Heart right ventricle (tissue), 16 donors: ENCODE results near the gene LYRM9. TPM values are rescaled to one million over a fixed set of nuclear protein-coding genes. Genes with fewer than 3 reads are reported as not detected.
"Not testable (repeated sequence)": the region's sequence is repeated elsewhere in the genome, so short reads cannot be mapped to it uniquely, and the experiment has no call there.

Experiments used
- ATAC-seq, 8 donors: fragments of 200-7000 bp; cut with Tn5 transposase; one replicate each; pipeline ENCODE4 v1.9.1; 2020; ENCODE audit warnings: mild to moderate bottlenecking in 8 of 8, moderate library complexity in 8 of 8, moderate number of reproducible peaks in 1 of 8
- DNase-seq, 2 donors: peaks; one replicate each; pipeline ENCODE4 v3.0.0-alpha.2; 2020
- H3K27ac ChIP-seq, 10 donors: fragments of 200-600 bp; sonication (generic) in 2 of 10; one replicate each; pipeline versions ENCODE4 v1.5.0 to v1.8.0; 2020 to 2022; ENCODE audit warnings: mild to moderate bottlenecking in 3 of 10
- H3K27me3 ChIP-seq, 7 donors: fragments of 200-600 bp; one replicate each; pipeline ENCODE4 v1.8.0; 2021 to 2022; ENCODE audit warnings: mild to moderate bottlenecking in 2 of 7
- H3K36me3 ChIP-seq, 9 donors: fragments of 200-600 bp; sonication (generic) in 1 of 9; one replicate each; pipeline versions ENCODE4 v1.5.0 to v1.8.0; 2020 to 2022; ENCODE audit warnings: mild to moderate bottlenecking in 2 of 9
- H3K4me1 ChIP-seq, 9 donors: fragments of 200-600 bp; sonication (generic) in 1 of 9; one replicate each; pipeline versions ENCODE4 v1.5.0 to v1.8.0; 2020 to 2022; ENCODE audit warnings: mild to moderate bottlenecking in 4 of 9
- H3K4me3 ChIP-seq, 10 donors: fragments of 200-600 bp; sonication (generic) in 2 of 10; one replicate each; pipeline versions ENCODE4 v1.5.0 to v1.8.0; 2020 to 2022; ENCODE audit warnings: mild to moderate bottlenecking in 7 of 10, moderate library complexity in 2 of 10
- H3K9me3 ChIP-seq, 11 donors: fragments of 200-600 bp in 10 of 11; sonication (generic) in 2 of 11; one replicate each; pipeline versions ENCODE4 v1.5.0 to v1.8.0; 2013 to 2022; ENCODE audit warnings: mild to moderate bottlenecking in 2 of 11, control low read depth in 1 of 11, moderate library complexity in 1 of 11
- CTCF ChIP-seq, 9 donors: fragments of 200-600 bp; sonication (generic) in 2 of 9; IDR thresholded peaks; one replicate each; pipeline versions ENCODE4 v1.5.0 to v1.8.0; 2021 to 2022; ENCODE audit warnings: antibody characterized with exemption in 9 of 9, mild to moderate bottlenecking in 5 of 9, moderate library complexity in 1 of 9
- WGBS, 2 donors: extraction: QIAGEN DNeasy Blood & Tissue Kit; methylation state at CpG; one replicate each; pipeline ENCODE4 v1.1.7; 2013; ENCODE audit warnings: inconsistent platforms in 1 of 2; 5-methylcytosine and 5-hydroxymethylcytosine counted together
- intact Hi-C, 10 donors: fragments of 100-400 bp; cut with DNase I; formaldehyde crosslinking; loops; one replicate each; pipeline versions ENCODE4 v1.11.1 to v1.14.2; 2022
- polyA plus RNA-seq, 2 donors: library from polyadenylated mRNA; stranded (reverse); fragments of 200-250 nt; gene quantifications; one replicate each; pipeline ENCODE4 v1.2.3, GENCODE V29; 2013
- total RNA-seq, 10 donors: library from RNA; stranded (reverse); fragmentation: NEBNext Ultra II Directional in 3 of 10; extraction: Animal tissue kit (Norgen Biotek cat#: 25700) in 3 of 10; gene quantifications; one replicate each; pipeline versions ENCODE4 v1.2.1 to v1.2.4, GENCODE V29; 2021 to 2023
- donor health status: Arrhythmogenic right ventricular cardiomyopathy.
- donor health status: ischemic (EF 13 %, LVEDD 7.1; RV severe dilation, severe dysfunction).
- donor health status: healthy with polysubstance abuse.
- donor health status: DM: no; HTN: yes; CAD: no.
- donor health status: DM: no; HTN: no; CAD: no.
- donor health status: ischemic (EF 25% LVEDD 6.9; RV normal size, moderate dysfunction).
- donor health status: ischemic (EF 25% LVEDD 5.7; RV mildly dilated, moderate dysfunction).
- donor health status: healthy.
- donor health status: DM: yes; HTN: yes; CAD: no.
- donor health status: Ischemic cardiomyopathy.
- donor health status: ischemic (EF 35%, LVEDD 5.7; RV mildly dilated, moderate dysfunction).
- donor health status: nonischemic (EF 11% LVEDD 7.7; RV severe dilation, severe dysfunction).
- donor health status: DM: yes; HTN: yes; CAD: no.
- donor health status: PGD.
- donor health status: ischemic (EF 29% LVEDD 5.4; RV normal size, mild dysfunction).
- donor health status: nonischemic (EF 23%, LVEDD 6.1; RV moderate dilation, normal function).

The LYRM9 gene
- total and polyA plus RNA-seq, 12 donors, result 4.1 to 13.3 (median 9.4) TPM

- no peaks in the 10 kb centered on the region for H3K9me3 ChIP-seq
- H3K4me3 ChIP-seq, result no peak overlapping the region
- H3K27me3 ChIP-seq, result no peaks in the 10 kb centered on the region
- intact Hi-C loops, result loop anchor here in 1 of 10 donors (10.0 kb wide), 1 partner anchor 59 kb away; no protein-coding TSS in a partner anchor
- no peak for TF ChIP-seq CTCF (IDR thresholded peaks at IDR 0.05)
- H3K36me3 ChIP-seq, result no peaks in the 10 kb centered on the region
- DNase-seq (no peak), ATAC-seq (no peak)
- H3K27ac ChIP-seq, result no peak overlapping the region
- WGBS, 2 donors, result 55 to 58% methylated on average over 7 of the region's 7 CpGs
- peaks cover 0 to 6% (median 0%) of the 10 kb centered on the region in 9 donors for H3K4me1 ChIP-seq
These were observed 22.5 kb upstream of the LYRM9 start for GRCh38 chr17:27915709-27916108.

GRCh38 chr17:27914382-27914781, 21.2 kb upstream of the LYRM9 start:
- no peaks in the 10 kb centered on the region for H3K36me3 ChIP-seq
- DNase-seq, result no peak
- 67 to 69% methylated on average over 7 of the region's 7 CpGs for WGBS, 2 donors
- no peaks in the 10 kb centered on the region for H3K9me3 ChIP-seq
- no peak for ATAC-seq
- H3K4me3 ChIP-seq, result no peak overlapping the region
- no peaks in the 10 kb centered on the region for H3K27me3 ChIP-seq
- TF ChIP-seq CTCF (IDR thresholded peaks at IDR 0.05), result no peak
- no peaks in the 10 kb centered on the region for H3K4me1 ChIP-seq
- no peak overlapping the region for H3K27ac ChIP-seq
- intact Hi-C loops, result loop anchor here in 2 of 10 donors (5.0 to 10.0 kb wide), 2 partner anchors 48 to 60 kb away; no protein-coding TSS in a partner anchor

- ATAC-seq (no peak), DNase-seq (no peak)
- TF ChIP-seq CTCF (IDR thresholded peaks at IDR 0.05), result no peak
- WGBS, 2 donors, result 68 to 71% methylated on average over 2 of the region's 2 CpGs
- no peak overlapping the region for H3K27ac ChIP-seq
- H3K27me3 ChIP-seq, result no peaks in the 10 kb centered on the region
- no peaks in the 10 kb centered on the region for H3K4me1 ChIP-seq
- H3K36me3 ChIP-seq, result no peaks in the 10 kb centered on the region
- intact Hi-C loops, result loop anchor here in 2 of 10 donors (5.0 to 10.0 kb wide), 2 partner anchors 49 to 62 kb away; no protein-coding TSS in a partner anchor
- H3K4me3 ChIP-seq, result no peak overlapping the region
- no peaks in the 10 kb centered on the region for H3K9me3 ChIP-seq
These were observed 19.8 kb upstream of the LYRM9 start for GRCh38 chr17:27912964-27913363.

GRCh38 chr17:27912299-27912698, 19.1 kb upstream of the LYRM9 start:
- intact Hi-C loops, result loop anchor here in 2 of 10 donors (5.0 to 10.0 kb wide), 2 partner anchors 50 to 63 kb away; no protein-coding TSS in a partner anchor
- not testable (repeated sequence) for ATAC-seq, DNase-seq, H3K9me3 ChIP-seq, H3K27ac ChIP-seq, H3K27me3 ChIP-seq, H3K36me3 ChIP-seq, H3K4me3 ChIP-seq, H3K4me1 ChIP-seq
- 87 to 92% methylated on average over 2 to 3 of the region's 3 CpGs for WGBS, 2 donors

- no peak for DNase-seq
- H3K36me3 ChIP-seq, result no peaks in the 10 kb centered on the region
- H3K4me3 ChIP-seq, result no peak overlapping the region
- H3K9me3 ChIP-seq, result no peaks in the 10 kb centered on the region
- no peak for ATAC-seq
- intact Hi-C loops, result loop anchor here in 1 of 10 donors (10.0 kb wide), 1 partner anchor 337 kb away; no protein-coding TSS in a partner anchor
- no peaks in the 10 kb centered on the region for H3K4me1 ChIP-seq
- no peak for TF ChIP-seq CTCF (IDR thresholded peaks at IDR 0.05)
- no peak overlapping the region for H3K27ac ChIP-seq
- H3K27me3 ChIP-seq, result peaks cover 0 to 3% (median 0%) of the 10 kb centered on the region in 7 donors
- WGBS, 2 donors, result 72 to 74% methylated on average over 4 of the region's 4 CpGs
These were observed 14.9 kb upstream of the LYRM9 start for GRCh38 chr17:27907976-27908558.
